Neural progenitor cell (in vitro differentiated cells): ENCODE results near the gene CCDC33. TPM values are rescaled to one million over a fixed set of nuclear protein-coding genes. Genes with fewer than 3 reads are reported as not detected.

Experiments used
- DNase-seq: peaks from one replicate; pipeline ENCODE4 v3.0.0-alpha.2; 2016; ENCODE audit warnings: low spot score
- H2AFZ ChIP-seq: fragments of 200-600 bp; sonication (generic); replicated peaks from 2 replicates; pipeline ENCODE4 v1.6.1; 2016; ENCODE audit warnings: antibody characterized with exemption
- H3F3A ChIP-seq: fragments of 200-600 bp; sonication (generic); 2 replicates; pipeline ENCODE4 v1.6.1; 2016; ENCODE audit warnings: antibody characterized with exemption, low read depth
- H3K27ac ChIP-seq: fragments of 200-600 bp; sonication (generic); 2 replicates; pipeline ENCODE4 v1.5.1; 2016; ENCODE audit warnings: mild to moderate bottlenecking
- H3K27me3 ChIP-seq: fragments of 200-600 bp; sonication (generic); 2 replicates; pipeline ENCODE4 v1.6.1; 2016; ENCODE audit warnings: mild to moderate bottlenecking, moderate library complexity
- H3K36me3 ChIP-seq: fragments of 200-600 bp; sonication (generic); 2 replicates; pipeline ENCODE4 v1.5.1; 2016
- H3K4me1 ChIP-seq: fragments of 200-600 bp; sonication (generic); 2 replicates; pipeline ENCODE4 v1.6.1; 2016; ENCODE audit warnings: mixed run types
- H3K4me2 ChIP-seq: fragments of 200-600 bp; sonication (generic); 2 replicates; pipeline ENCODE4 v1.6.1; 2016
- H3K4me3 ChIP-seq: fragments of 200-600 bp; sonication (generic); 2 replicates; pipeline ENCODE4 v1.5.1; 2016
- H3K79me2 ChIP-seq: fragments of 200-600 bp; sonication (generic); 2 replicates; pipeline ENCODE4 v1.6.1; 2016; ENCODE audit warnings: low read depth
- H3K9ac ChIP-seq: fragments of 200-600 bp; sonication (generic); 2 replicates; pipeline ENCODE4 v1.6.1; 2016
- H3K9me3 ChIP-seq: fragments of 200-600 bp; sonication (generic); 2 replicates; pipeline ENCODE4 v1.5.1; 2016; ENCODE audit warnings: low read depth
- H4K20me1 ChIP-seq: fragments of 200-600 bp; sonication (generic); 2 replicates; pipeline ENCODE4 v1.6.1; 2016; ENCODE audit warnings: low read depth
- H3K27ac Mint-ChIP-seq: 3 replicates; pipeline ENCODE4 v1.8.0; 2021; ENCODE audit warnings: mixed read lengths
- H3K27me3 Mint-ChIP-seq: 2 replicates; pipeline ENCODE4 v1.8.0; 2022; ENCODE audit warnings: low read depth, mild to moderate bottlenecking, inconsistent platforms, moderate library complexity, mixed read lengths; ENCODE audit not compliant: insufficient read depth
- H3K36me3 Mint-ChIP-seq: 3 replicates; pipeline ENCODE4 v1.8.0; 2021; ENCODE audit warnings: mixed read lengths
- H3K4me1 Mint-ChIP-seq: 3 replicates; pipeline ENCODE4 v1.8.0; 2021; ENCODE audit warnings: mixed read lengths
- H3K4me3 Mint-ChIP-seq: 3 replicates; pipeline ENCODE4 v1.8.0; 2021; ENCODE audit warnings: mild to moderate bottlenecking, moderate library complexity, mixed read lengths
- H3K9me3 Mint-ChIP-seq: 3 replicates; pipeline ENCODE4 v1.8.0; 2020; ENCODE audit warnings: mixed read lengths
- EZH2 ChIP-seq: fragments of 200-600 bp; sonication (generic); IDR thresholded peaks from 2 replicates; pipeline ENCODE4 v1.6.1; 2017; ENCODE audit warnings: antibody characterized with exemption, mild to moderate bottlenecking, moderate library complexity
- EZH2phosphoT487 ChIP-seq: fragments of 200-600 bp; sonication (generic); IDR thresholded peaks from 2 replicates; pipeline ENCODE4 v1.6.1; 2017; ENCODE audit warnings: antibody characterized with exemption
- total RNA-seq: library from RNA; depleted of rRNA; stranded (reverse); fragments of >200 nt; gene quantifications from 2 replicates; pipeline ENCODE4 v1.2.3, GENCODE V29; 2015; ENCODE audit warnings: low replicate concordance
- TF ChIP-seq, protein P1 (sequence below): fragments of 200-600 bp; sonication (generic); IDR thresholded peaks from 2 replicates; pipeline ENCODE4 v1.5.1; 2017; ENCODE audit warnings: antibody characterized with exemption, mild to moderate bottlenecking

Gene CCDC33
- total RNA-seq, 1 donor from 2014 or later = not detected

DNA sequence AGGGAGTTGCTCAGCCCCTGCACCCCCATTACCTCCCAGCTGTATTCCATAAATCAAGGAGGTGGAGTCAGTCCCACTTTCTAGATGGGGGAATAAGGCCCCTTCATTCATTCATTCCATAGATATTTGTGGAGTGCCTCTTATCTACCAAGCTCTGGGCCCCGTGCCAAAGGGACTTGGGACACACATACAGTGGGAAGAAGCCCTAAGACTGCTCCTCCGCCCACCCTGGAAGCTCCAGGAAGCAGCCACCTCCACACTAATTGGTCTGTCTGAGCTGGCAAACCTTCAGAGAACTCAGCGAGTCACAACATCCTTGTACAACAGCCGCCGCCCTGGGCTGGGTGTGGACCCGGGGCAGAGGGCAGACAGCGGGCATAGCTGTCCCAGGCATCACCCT, 40.0 kb upstream of the CCDC33 start:
- no peak overlapping the region for H2AFZ ChIP-seq
- no peaks in the 10 kb centered on the region for H3K36me3 ChIP-seq
- no peaks in the 10 kb centered on the region for H4K20me1 ChIP-seq
- no peak overlapping the region for H3K4me3 ChIP-seq
- Mint-ChIP-seq H3K27ac (no peak overlapping the region), H3K9me3 (no peaks in the 10 kb centered on the region), H3K4me3 (no peak overlapping the region), H3K4me1 (peaks cover 42% of the 10 kb centered on the region), H3K27me3 (peaks cover 10% of the 10 kb centered on the region), H3K36me3 (no peaks in the 10 kb centered on the region)
- H3K27me3 ChIP-seq = no peaks in the 10 kb centered on the region
- H3K9me3 ChIP-seq = no peaks in the 10 kb centered on the region
- H3K4me2 ChIP-seq = no peak overlapping the region
- no peak for TF ChIP-seq EZH2
- no peak for TF ChIP-seq EZH2phosphoT487
- TF ChIP-seq, protein P1, sequence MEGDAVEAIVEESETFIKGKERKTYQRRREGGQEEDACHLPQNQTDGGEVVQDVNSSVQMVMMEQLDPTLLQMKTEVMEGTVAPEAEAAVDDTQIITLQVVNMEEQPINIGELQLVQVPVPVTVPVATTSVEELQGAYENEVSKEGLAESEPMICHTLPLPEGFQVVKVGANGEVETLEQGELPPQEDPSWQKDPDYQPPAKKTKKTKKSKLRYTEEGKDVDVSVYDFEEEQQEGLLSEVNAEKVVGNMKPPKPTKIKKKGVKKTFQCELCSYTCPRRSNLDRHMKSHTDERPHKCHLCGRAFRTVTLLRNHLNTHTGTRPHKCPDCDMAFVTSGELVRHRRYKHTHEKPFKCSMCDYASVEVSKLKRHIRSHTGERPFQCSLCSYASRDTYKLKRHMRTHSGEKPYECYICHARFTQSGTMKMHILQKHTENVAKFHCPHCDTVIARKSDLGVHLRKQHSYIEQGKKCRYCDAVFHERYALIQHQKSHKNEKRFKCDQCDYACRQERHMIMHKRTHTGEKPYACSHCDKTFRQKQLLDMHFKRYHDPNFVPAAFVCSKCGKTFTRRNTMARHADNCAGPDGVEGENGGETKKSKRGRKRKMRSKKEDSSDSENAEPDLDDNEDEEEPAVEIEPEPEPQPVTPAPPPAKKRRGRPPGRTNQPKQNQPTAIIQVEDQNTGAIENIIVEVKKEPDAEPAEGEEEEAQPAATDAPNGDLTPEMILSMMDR = no peak
- no peak overlapping the region for H3K27ac ChIP-seq
- no peaks in the 10 kb centered on the region for H3K79me2 ChIP-seq
- no peaks in the 10 kb centered on the region for H3F3A ChIP-seq
- H3K4me1 ChIP-seq = peaks cover 23% of the 10 kb centered on the region
- no peak for DNase-seq
- H3K9ac ChIP-seq = no peak overlapping the region

DNA sequence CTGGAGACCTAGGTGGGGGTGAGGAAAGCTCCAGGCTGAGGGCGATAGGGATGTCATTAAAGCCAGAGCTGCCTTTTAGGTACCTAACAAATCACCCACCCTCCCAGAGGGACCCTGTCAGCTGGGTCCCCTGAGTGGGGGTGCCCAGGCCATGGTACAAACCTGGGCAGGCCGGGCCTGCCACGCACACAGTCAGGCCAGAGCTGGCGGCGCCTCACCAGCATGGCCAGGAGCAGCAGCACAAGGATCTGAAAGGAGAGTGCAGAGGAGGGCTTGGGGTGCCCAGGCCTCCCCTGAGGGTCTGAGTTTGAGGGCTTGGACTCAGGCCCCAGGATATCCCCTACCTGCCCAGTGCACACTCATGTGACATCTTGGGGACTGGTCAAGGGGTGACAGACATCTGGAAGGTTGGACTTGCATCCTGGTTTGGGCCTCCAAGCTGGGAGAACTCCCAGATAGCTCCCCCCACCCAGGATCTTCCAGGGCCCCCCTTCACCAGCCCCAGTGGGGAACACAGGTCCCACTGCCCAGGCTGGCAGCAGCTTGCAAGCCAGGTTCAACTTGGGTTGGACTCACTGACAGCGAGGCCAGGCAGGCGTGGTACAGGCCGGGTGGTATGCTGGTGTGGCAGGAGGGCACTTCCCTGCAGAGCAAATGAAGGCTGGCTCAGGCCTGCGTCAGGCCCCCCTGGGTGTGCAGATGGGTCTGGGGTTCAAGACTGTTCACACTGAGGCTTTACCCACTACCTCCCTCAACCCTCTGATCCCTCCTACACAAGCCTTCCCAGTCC, 38.8 kb upstream of the CCDC33 start:
- Histone ChIP-seq H3K4me2 (no peak overlapping the region), H3K36me3 (no peaks in the 10 kb centered on the region), H2AFZ (no peak overlapping the region), H3K4me1 (peaks cover 25% of the 10 kb centered on the region), H3K27ac (no peak overlapping the region), H3K27me3 (no peaks in the 10 kb centered on the region), H3K9me3 (no peaks in the 10 kb centered on the region), H3K4me3 (no peak overlapping the region), H3K9ac (no peak overlapping the region), H3F3A (peaks cover 11% of the 10 kb centered on the region), H3K79me2 (no peaks in the 10 kb centered on the region), H4K20me1 (no peaks in the 10 kb centered on the region)
- no peaks in the 10 kb centered on the region for H3K36me3 Mint-ChIP-seq
- peaks cover 11% of the 10 kb centered on the region for H3K27me3 Mint-ChIP-seq
- no peak overlapping the region for H3K27ac Mint-ChIP-seq
- DNase-seq = no peak
- H3K4me3 Mint-ChIP-seq = no peak overlapping the region
- no peaks in the 10 kb centered on the region for H3K9me3 Mint-ChIP-seq
- TF ChIP-seq EZH2 (no peak), EZH2phosphoT487 (no peak)
- TF ChIP-seq, protein P1 = no peak
- H3K4me1 Mint-ChIP-seq = peaks cover 41% of the 10 kb centered on the region

DNA sequence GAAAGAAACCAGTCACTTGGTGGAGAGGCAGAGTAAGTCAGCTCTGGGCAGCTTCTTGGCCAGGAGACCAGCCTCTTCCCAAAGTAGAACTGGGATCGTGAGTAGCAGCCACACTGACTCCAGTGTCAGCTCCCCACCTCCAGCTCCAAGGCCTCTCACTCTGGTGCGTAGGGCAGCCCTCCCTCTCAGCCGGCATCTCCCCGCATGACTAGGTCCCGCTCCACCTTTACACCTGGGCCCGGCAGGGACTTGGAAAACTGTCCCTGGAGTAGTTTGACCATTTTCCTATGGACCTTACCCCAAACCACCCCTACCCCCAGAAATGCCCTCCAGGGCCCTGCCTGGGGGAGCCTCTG, 36.9 kb upstream of the CCDC33 start:
- Mint-ChIP-seq H3K4me1 (peaks cover 42% of the 10 kb centered on the region), H3K27me3 (peaks cover 17% of the 10 kb centered on the region), H3K4me3 (no peak overlapping the region), H3K27ac (no peak overlapping the region), H3K36me3 (no peaks in the 10 kb centered on the region), H3K9me3 (no peaks in the 10 kb centered on the region)
- Histone ChIP-seq H3K27me3 (no peaks in the 10 kb centered on the region), H3K9ac (no peak overlapping the region), H3K4me2 (no peak overlapping the region), H3K9me3 (no peaks in the 10 kb centered on the region), H3F3A (peaks cover 30% of the 10 kb centered on the region), H3K36me3 (no peaks in the 10 kb centered on the region), H3K4me3 (no peak overlapping the region), H4K20me1 (no peaks in the 10 kb centered on the region), H3K79me2 (no peaks in the 10 kb centered on the region), H3K4me1 (peaks cover 40% of the 10 kb centered on the region), H2AFZ (no peak overlapping the region), H3K27ac (no peak overlapping the region)
- TF ChIP-seq EZH2 (no peak), EZH2phosphoT487 (no peak)
- TF ChIP-seq, protein P1 = no peak
- no peak for DNase-seq
